Germinal center (tissue), 1 donor: ENCODE data around the gene HSF2BP.
"Not testable (repeated sequence)": the region's sequence is repeated elsewhere in the genome, so short reads cannot be mapped to it uniquely, and the experiment has no call there.

ENCODE experiments used
- DNase-seq: peaks from one replicate; pipeline ENCODE4 v3.0.0; 2012; ENCODE audit warnings: mixed read lengths, low spot score

The HSF2BP gene

DNA sequence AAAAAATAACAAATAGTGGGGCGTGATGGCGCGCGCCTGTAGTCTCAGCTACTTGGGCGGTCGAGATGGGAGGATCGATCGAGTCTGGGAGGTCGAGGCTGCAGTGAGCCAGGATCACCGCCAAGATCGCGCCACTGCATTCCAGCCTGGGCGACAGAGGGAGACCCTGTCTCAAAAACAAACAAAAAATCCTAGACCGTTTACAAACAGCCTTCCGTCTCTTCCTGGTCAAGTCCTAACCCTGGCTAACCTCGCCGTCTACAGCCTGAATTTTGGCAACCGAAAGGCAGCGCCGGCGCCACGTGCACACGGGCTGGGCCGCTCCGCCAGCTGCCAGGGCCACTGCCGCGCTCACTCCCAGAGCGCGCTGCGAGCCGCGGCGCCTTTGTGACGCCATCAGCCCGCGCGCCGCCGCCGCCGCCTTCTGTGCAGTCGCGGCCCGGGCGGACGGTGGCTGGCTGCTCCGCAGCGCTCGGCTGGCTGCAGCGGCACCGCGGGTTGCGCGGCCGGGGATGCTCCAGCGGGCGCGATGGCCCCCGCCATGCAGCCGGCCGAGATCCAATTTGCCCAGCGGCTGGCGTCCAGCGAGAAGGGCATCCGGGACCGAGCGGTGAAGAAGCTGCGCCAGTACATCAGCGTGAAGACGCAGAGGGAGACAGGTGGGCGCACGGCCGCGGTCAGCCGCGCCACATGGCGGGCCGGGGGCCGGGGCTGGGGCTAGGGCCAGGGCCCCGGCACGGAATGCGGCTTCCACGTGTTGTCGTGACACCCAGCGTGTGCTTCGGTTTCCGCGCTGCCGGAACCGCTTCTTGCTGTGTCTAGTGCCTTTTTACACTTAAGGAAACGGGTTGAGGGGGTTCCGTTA, at the start of gene HSF2BP, which contains the start of gene RRP1B:
Gene HSF2BP, minus strand, starts transcription at position 353 of the 865 bp plus-strand sequence. CDS start 1,392 bp downstream, outside the sequence.
Gene RRP1B, plus strand, starts transcription at position 425 of the 865 bp plus-strand sequence. Its CDS starts 105 bp downstream, at position 530.
- peak; percentile 89 for DNase-seq

DNA sequence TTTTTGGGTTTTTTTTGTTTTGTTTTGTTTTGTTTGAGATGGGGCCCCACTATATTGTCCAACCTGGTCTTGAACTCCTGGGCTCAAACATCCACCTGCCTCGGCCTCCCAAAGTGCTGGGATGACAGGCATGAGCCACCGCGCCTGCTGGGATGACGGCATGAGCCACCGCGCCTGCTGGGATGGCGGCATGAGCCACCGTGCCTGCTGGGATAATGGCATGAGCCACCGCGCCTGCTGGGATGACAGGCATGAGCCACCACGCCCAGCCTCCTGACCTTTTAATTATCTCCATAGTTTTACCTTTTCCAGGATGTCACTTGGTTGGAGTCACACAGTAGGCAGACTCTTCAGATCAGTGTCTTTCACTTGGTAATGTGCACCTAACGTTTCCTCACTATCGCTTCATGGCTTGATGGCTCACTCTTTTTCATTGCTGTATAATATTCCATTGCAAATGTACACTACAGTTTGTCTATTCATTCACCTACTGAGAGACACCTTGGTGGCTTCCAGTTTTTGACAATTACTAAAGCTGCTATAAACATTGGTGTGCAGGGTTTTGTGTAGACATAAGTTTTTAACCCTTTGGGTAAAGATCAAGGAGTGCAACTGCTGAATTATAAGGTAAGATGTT, 49.6 kb upstream of the HSF2BP start:
- no peak for DNase-seq

DNA sequence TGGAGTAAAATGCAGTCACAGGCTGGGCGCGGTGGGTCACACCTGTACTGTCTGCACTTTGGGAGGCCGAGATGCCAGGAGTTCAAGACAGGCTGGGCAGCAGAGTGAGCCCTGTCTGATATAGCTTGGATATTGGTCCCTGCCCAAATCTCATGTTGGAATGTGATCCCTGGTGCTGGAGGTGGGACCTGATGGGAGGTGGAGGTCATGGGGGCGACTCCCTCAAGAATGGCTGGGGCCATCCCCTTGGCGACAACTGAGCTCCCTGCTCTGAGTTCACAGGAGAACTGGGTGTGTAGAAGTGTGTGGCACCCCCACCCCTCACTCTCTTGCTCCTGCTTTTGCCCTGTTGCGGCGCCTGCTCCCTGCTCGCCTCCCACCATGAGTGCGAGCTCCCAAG, 48.2 kb upstream of the HSF2BP start:
- no peak for DNase-seq

DNA sequence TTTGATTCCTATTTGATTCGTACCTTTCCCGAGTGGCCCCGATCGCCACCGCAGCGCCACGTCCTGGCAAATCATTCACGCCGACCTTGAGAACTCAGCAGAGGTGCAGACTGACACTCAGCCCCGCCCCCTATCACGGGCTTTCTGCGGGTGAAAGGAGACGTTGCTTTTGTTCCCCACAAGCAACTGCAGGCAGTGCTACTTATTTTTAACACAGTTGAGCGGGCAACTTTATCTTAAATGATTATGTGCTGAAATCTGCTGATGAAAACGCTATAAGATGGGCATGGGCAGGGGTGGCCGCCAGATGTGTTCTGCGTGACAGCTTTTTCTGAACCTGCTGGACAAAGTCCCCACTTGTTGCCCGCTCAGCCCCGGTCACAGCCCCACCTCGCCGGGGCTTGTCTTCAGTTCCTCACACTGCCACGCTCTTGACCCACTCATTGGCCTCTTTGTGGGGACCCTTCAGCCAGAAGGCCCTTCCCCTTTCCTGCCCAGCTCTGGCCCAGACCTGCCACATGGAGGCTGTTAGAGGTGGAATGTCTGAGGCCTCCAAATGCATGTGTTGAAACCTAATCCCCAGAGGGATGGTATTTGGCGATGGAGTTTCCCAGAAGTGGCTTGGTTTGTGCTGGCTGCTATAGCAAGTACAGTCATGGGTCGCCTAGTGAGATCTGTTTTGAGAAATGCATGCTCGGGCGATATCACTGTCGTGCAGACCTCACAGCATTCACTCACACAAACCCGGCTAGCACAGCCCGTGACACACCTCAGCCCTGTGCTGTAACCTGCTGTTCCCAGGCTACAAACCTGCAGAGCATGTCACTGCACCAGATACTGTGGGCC, 44.0 kb upstream of the HSF2BP start:
- DNase-seq = no peak

DNA sequence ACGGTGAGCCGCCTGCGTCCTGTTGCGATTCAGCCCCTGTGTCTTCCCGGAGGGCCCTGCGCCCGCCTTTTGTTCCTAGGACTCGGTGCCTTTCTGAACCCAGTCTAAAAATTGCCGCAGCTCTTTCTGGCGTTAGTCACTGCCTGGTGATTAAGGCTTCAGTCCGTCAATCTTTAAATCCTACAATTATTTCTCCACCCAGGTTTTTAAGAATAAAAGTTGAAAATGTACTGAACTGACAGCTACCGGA, 43.4 kb upstream of the HSF2BP start:
- DNase-seq = no peak

DNA sequence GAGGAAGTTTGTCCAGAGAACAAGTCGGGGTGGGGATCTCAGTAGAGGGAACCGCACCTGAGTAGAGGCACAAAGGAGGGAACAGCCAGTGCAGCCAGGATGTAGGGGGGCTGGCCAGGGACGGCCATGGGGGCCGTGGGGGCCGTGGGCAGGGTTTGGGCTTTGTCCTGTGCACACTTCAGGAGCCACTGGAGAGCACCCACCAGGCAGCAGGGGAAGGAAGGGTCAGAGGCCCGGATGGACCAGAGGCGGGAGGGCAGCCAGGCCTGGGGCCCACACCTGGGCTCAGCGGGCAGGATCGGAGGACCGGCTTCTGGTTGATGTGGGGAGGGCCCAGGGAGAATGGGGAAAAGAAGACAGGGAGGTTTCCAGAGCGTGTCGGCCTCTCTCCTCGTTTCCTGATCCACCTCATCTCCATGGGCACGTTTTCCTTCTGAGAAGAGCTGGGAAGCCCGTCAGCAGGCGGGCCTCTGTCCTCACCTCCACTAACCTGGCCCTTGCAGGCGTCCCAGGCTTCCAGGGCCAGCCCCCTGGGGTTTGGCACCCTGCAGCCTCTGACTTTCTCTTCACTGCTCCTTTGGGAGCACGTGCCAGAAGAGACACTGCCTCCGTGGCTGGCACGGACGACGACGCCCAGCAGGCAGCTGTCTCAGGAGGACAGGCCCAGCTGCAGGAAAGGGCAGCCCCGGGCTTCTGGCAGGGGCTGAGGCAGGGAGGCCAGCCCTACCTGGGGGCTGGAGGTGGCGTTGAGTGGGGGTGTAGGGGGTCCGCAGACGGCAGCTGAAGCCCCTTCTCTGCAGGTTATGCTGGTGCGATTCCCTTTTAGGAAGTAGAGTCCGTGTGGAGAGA, 42.9 kb upstream of the HSF2BP start:
- DNase-seq = no peak

DNA sequence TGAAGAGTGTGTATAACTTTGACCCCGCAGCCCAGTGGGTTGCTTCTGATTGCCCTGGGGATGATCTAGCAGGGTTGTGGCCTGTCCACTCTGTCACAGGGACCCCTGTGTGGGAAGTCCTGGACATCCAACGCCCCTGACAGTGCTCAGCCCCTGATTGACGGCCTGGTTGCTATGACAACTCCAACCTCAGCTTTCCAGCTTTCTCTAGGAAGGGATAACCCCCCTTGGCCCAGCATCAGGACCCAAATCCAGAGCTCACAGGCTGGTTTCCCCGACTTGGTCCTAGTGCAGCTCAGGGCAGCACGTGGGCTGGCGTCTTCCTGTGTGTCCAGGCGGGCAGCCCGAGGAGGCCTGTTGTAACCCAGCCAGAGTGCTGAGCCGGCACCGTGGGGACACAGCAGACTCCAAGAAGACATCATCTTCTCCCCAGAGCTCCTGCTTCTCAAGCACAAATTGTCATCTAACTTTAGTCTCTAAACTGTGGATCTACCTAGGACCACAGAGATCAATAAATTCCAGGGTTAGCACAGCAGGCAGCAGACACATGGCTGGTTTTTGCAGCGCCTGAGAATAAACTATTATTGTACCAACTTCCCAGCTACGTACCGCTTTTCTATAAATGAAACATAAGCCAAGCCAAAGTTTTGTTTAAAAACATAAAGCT, 40.8 kb upstream of the HSF2BP start:
- no peak for DNase-seq

DNA sequence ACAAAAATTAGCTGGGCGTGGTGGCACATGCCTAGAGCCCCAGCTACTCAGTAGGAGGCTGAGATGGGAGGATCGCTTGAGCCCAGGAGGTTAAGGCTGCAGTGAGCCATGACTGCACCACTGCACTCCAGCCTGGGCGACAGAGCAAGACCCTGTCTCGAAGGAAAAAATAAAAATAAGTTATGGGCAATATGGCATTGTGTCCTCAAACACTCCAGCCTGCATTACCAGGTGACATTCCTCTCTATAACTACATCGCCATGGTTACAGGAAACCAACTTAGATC, 40.1 kb upstream of the HSF2BP start:
- not testable (repeated sequence) for DNase-seq

DNA sequence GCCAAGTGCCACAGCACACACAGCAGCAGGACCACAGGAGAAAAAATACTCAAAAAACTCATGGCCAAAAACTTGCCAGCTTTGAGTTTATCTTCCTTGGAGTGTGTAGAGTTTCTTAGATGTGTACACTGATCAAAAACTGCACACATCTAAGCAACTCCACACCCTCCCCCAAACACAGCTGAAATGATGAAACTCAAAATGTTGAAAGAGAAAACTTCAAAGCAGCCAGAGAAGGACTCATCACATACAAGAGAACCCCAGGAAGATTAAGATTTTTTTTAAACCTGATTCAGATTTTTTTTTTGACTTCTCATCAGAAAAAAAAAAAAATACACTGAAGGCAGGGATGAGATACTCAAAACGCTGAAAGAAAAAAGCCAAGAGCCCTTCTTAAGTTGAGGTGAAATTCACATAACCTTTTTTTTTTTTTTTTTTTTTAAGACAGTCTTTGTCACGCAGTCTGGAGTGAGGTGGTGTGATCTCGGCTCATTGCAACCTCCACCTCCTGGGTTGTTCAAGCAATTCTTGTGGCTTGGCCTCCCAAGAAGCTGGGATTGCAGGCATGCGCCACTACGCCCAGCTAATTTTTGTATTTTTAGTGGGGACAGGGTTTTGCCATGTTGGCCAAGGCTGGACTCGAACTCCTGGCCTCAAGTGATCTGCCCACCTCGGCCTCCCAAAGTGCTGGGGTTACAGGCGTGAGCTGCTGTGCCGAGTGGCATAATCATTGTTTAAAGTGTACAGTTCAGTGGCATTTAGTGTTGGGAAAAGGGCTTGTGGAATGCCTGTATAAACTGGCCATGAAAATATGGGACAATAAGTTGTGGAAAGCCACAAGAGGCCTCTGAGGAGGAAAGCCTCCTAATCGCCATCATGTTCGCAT, 38.7 kb upstream of the HSF2BP start:
- no peak for DNase-seq

DNA sequence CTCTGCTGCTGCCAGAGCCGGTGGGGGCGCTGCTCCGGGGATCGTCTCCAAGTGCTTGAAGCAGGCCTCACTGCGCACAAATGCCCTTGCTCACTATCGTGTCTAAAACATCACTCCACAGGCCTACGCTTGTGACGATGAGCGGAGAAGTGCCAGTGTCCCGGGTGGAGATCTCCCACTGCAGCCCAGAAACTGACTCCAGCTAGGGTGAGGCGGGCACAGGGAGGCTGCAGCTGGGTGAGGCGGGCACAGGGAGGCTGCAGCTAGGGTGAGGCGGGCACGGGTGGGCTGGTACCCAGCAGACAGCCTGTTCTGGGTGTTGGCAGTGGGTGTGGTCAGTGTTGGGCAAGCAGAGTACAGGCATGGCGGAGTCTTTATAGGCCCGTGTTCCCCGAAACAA, 36.9 kb upstream of the HSF2BP start:
- no peak for DNase-seq

DNA sequence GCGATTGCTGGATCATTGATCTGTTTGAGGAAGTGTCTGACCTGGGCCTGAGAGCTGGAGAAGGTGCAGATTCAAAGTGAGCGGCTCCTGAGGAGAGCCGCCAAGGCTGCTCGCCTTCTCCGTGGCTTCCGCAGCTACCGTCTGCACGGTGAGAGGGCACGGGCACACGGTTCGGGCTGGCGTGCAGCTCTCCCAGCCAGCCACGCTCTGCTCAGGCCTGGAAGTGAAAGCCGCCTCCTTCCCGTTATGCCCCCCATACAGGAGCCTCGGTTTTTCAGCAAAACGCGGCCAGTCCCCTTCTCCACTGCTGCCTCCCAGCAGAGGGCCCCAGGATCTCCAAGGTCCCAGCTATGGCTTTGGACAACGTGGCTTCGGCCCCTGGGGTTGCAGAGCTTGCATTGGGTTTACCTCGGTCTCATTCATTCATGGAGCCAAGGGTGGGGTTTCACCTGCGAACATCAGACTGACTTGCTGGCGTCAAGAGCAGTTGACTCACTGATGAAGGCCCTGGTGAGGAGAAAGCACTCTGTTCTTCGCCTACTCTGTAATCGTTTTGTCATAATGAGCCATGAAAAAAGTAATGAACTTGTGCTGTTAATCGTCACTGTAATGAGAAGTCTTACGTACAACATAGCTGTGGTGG, 35.3 kb upstream of the HSF2BP start:
- no peak for DNase-seq

DNA sequence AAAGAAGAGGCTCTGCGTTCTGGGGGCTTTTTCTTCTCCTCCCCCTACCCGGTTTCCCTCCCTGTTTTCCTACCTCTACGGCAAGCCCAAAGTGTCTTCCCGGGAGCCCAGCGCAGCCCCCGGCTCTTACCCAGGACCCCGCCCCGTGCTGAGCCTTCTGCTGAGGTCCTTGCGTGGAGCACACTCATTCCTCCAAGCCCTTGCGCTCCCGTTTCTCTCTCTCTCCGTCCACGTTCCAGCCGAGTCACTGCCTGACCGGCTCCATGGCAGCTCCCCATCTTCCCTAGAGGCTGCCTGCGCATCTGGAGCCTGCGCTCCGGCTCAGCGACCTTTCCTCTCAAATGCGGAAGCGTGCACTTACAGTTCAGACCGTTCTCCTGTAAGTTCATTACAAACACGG, 34.7 kb upstream of the HSF2BP start:
- DNase-seq = no peak

DNA sequence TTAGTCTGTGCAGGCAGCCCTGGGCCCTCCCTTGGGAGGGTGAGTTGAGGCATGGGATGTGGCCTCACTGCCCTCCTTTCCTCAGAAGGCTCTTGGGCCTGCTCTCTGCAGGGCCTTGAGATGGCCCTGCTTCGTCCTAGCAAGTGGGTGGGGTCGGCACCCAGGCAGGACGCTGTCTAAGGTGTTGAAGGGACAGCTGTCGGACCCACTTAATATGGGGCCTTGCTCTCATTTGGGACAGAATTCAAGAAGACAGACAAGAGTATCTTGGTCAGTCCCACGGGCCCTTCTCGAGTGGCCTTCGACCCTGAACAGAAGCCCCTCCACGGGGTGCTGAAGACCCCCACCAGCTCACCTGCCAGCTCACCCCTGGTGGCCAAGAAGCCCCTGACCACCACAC, 33.7 kb upstream of the HSF2BP start:
- no peak for DNase-seq

DNA sequence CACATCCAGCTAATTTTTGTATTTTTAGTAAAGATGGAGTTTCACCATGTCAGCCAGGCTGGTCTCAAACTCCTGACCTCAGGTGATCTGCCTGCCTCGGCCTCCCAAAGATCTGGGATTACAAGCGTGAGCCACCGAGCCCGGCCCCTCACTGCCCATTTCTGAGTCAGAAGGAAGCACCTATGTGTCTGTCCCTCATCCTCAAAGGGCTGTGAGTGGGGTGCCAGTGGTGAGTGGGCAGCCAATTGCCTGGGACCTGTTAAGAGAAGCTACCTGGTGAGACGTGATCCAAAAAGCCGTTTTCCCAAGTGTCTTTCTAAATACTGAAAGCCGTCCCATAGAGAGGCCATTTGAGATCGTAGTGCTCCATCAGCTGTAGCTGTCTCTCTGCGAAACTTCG, 32.5 kb upstream of the HSF2BP start:
- no peak for DNase-seq

DNA sequence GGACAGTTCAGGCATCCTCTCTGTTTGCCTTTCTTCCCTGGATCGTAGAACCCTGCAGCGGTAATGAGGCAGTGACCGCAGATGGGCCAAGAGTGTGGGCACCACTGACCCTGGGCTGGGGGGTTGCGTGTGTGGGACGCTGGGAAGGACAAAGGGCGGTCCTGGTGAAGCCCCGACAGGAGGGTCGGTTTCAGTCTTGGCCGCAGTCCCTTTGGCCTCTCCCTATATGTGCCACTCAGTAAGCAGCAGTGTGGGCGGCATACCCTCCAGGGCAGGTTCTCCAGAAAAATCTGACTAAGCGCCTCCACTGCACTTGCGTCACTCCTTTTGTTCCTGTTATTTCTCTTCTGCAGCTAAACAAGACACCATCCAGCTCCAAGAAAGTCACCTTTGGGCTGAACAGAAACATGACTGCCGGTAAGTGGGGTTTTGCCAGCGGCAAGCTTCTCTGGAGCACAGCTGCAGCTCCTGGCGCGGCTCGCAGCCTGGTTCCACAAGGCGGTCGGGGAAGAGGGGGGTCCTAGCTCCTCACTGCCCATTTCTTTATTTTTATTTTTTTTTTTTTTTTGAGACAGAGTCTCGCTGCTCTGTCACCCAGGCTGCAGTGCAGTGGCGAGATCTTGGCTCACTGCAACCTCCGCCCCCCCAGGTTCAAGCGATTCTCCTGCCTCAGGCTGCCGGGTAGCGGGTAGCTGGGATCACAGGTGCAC, 32.0 kb upstream of the HSF2BP start:
- DNase-seq = no peak

DNA sequence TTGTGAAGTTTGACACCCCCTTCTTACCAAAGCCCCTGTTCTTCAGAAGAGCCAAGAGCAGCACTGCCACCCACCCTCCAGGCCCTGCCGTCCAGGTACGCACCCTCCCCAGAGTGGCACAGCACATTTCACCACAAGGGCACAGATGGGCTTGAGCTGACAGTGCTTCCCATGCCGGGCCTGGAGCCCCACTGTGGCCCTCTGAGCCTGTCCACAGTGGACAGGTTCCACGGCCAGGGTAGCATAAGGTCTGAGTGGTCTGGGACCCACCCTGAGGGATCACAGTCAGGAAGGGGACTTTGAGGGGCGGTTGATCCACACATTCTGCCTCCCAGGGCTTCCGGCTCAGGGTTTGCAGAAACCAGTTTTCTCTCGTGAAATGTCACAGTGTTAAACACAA, 31.1 kb upstream of the HSF2BP start:
- no peak for DNase-seq

DNA sequence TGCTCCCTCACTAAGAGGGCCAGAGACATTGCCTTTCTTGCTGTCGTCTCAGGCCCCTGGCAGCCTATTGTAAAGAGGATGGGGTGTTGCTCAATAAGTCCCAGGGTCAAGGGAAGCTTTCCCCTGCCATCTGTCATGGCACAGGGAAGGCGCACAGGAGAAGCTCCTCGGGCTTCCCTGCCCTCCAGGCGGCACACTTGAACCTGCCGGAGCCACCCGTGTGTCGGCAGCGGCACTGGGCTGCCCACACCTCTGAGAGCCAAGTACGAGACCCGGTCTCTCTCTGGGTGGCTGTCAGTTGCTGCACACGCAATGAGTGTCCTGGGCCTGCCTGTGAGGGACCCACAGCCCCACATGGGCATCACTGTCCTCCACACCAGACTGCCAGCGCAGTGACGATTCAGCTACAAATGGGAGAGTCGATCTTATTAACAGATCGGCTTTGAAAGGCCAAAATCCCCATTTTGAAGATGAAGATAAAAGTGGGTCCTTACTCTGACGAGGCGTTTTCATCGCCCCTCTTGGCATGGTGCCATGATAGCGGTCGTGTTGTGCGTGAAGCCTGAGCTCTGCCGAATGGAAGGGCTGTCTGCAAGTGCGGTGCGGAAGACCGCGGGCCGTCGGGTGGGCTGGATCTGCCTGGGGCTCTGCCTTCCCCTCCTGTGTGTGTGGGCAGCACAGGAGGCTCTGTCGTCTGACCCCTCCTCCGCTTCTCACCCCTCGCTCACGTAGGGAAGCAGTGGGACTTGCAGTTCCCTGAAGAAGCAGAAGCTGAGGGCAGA, 30.5 kb upstream of the HSF2BP start:
- DNase-seq = no peak

DNA sequence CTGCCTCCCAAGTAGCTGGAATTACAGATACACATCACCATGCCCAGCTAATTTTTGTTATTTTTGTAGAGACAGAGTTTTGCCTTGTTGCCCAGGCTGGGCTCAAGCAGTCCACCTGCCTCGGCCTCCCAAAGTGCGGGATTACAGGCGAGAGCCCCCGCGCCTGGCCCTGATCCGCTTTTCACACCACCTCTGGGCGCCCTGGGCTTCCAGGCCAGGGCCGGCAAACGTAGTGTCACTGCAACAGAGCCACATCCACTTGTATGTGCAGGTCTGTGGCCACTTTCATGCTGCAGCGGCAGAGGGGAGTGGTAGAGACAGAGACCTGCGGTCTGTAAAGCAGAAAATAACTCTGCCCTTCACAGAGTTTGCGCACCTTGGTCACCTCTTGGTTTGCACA, 29.6 kb upstream of the HSF2BP start:
- DNase-seq = no peak
